Keratinocyte (primary cell): ENCODE data around the gene ZFYVE28. TPM values are rescaled to one million over a fixed set of nuclear protein-coding genes. Genes with fewer than 3 reads are reported as not detected.

Experiments used
- DNase-seq: peaks from one replicate; pipeline ENCODE4 v3.0.0-alpha.2; 2011; ENCODE audit warnings: low read depth, missing footprints, low spot score
- FAIRE-seq: peaks from 2 replicates; lab custom pipeline; 2011; peaks lifted over from hg19 to GRCh38; lab: Jason Lieb, UNC
- H2AFZ ChIP-seq: 2 replicates; pipeline ENCODE4 v1.6.0; 2012; ENCODE audit warnings: low read length, control low read depth, inconsistent platforms; ENCODE audit not compliant: control insufficient read depth
- H3K27ac ChIP-seq: 2 replicates; pipeline ENCODE4 v1.5.1; 2011; ENCODE audit warnings: low read length; ENCODE audit not compliant: control insufficient read depth, insufficient read depth
- H3K27me3 ChIP-seq: 3 replicates; pipeline ENCODE4 v1.6.0; 2011; ENCODE audit warnings: low read length; ENCODE audit not compliant: control insufficient read depth, insufficient read depth; ENCODE audit errors: extremely low read depth
- H3K36me3 ChIP-seq, 2 experiments: 2 replicates in 1 of 2; 3 replicates in 1 of 2; pipeline ENCODE4 v1.5.1; 2011; ENCODE audit warnings: low read length in 2 of 2, mild to moderate bottlenecking in 1 of 2; ENCODE audit not compliant: control insufficient read depth in 2 of 2, insufficient read depth in 2 of 2; ENCODE audit errors: extremely low read depth in 1 of 2
- H3K4me1 ChIP-seq: 3 replicates; pipeline ENCODE4 v1.5.1; 2011; ENCODE audit warnings: low read length; ENCODE audit not compliant: control insufficient read depth, insufficient read depth; ENCODE audit errors: extremely low read depth
- H3K4me2 ChIP-seq: 3 replicates; pipeline ENCODE4 v1.6.0; 2011; ENCODE audit warnings: low read depth, low read length; ENCODE audit not compliant: control insufficient read depth, insufficient read depth; ENCODE audit errors: extremely low read depth
- H3K4me3 ChIP-seq, 3 experiments: fragments of 200-600 bp in 1 of 3; sonication (generic) in 1 of 3; 2 replicates in 2 of 3; 3 replicates in 1 of 3; pipeline ENCODE4 v1.5.1; 2011 to 2016; ENCODE audit warnings: low read length in 3 of 3, mild to moderate bottlenecking in 3 of 3, control low read depth in 2 of 3, inconsistent platforms in 1 of 3, low read depth in 1 of 3, mixed read lengths in 1 of 3, mixed run types in 1 of 3, moderate library complexity in 1 of 3; ENCODE audit not compliant: control insufficient read depth in 2 of 3, insufficient read depth in 2 of 3; ENCODE audit errors: extremely low read depth in 1 of 3
- H3K79me2 ChIP-seq: 2 replicates; pipeline ENCODE4 v1.6.0; 2012; ENCODE audit warnings: low read length; ENCODE audit not compliant: control insufficient read depth, insufficient read depth
- H3K9ac ChIP-seq: 3 replicates; pipeline ENCODE4 v1.6.0; 2011; ENCODE audit warnings: low read length; ENCODE audit not compliant: control insufficient read depth, insufficient read depth; ENCODE audit errors: extremely low read depth
- H3K9me1 ChIP-seq: 3 replicates; pipeline ENCODE4 v1.6.0; 2011; ENCODE audit warnings: low read length; ENCODE audit not compliant: control insufficient read depth, insufficient read depth; ENCODE audit errors: extremely low read depth
- H3K9me3 ChIP-seq: 2 replicates; pipeline ENCODE4 v1.5.1; 2012; ENCODE audit warnings: low read depth, low read length; ENCODE audit not compliant: control insufficient read depth
- H4K20me1 ChIP-seq: 3 replicates; pipeline ENCODE4 v1.6.0; 2011; ENCODE audit warnings: low read length; ENCODE audit not compliant: control insufficient read depth, insufficient read depth; ENCODE audit errors: extremely low read depth
- CTCF ChIP-seq, 3 experiments: IDR thresholded peaks in 1 of 3; conservative IDR thresholded peaks in 1 of 3; optimal IDR thresholded peaks in 1 of 3; 2 replicates in 2 of 3; 3 replicates in 1 of 3; pipeline versions ENCODE3 to v1.5.1; 2011; ENCODE audit warnings: low read length in 3 of 3, mild to moderate bottlenecking in 3 of 3, moderate library complexity in 2 of 3, control low read depth in 1 of 3, inconsistent platforms in 1 of 3; ENCODE audit not compliant: insufficient read depth in 2 of 3; ENCODE audit errors: extremely low read depth in 1 of 3
- EZH2 ChIP-seq: IDR thresholded peaks from one replicate; pipeline ENCODE4 v1.6.1; 2012; ENCODE audit warnings: inconsistent platforms, mild to moderate bottlenecking, low read length, moderate library complexity
- dilution Hi-C: fragments of 300-500 bp; cut with MboI; formaldehyde crosslinking; loops from one replicate; pipeline ENCODE4 v1.7.0; 2020; ENCODE audit warnings: low sequenced_read_pairs; ENCODE audit not compliant: extremely low pct_ligation_motif_present
- polyA plus RNA-seq, 5 experiments: library from polyadenylated mRNA; depleted of rRNA in 3 of 5; stranded (reverse) in 3 of 5; stranded (forward) in 1 of 5; unstranded in 1 of 5; fragments of >200 nt; gene quantifications; 1 replicate in 1 of 5; 2 replicates in 3 of 5; 3 replicates in 1 of 5; pipeline versions ENCODE4 v1.2.1 to v1.2.3, GENCODE V29; 2011 to 2012; ENCODE audit warnings: missing spikeins in 2 of 5, low read depth in 1 of 5, low replicate concordance in 1 of 5

Gene ZFYVE28
- polyA plus RNA-seq, 1 donor (not counting 4 experiments of a cell fraction or from before 2014, with no cell fraction given): 0.33 TPM

- H3K36me3 ChIP-seq: no peaks in the 10 kb centered on the region
- no peaks in the 10 kb centered on the region for H3K9me3 ChIP-seq
- peaks cover 2% of the 10 kb centered on the region for H4K20me1 ChIP-seq
- H3K9ac ChIP-seq: no peak overlapping the region
- dilution Hi-C loops: no loop called here
- FAIRE-seq (no peak), DNase-seq (no peak)
- H3K4me3 ChIP-seq: no peak overlapping the region
- H2AFZ ChIP-seq: no peak overlapping the region
- H3K4me1 ChIP-seq: peaks cover 6% of the 10 kb centered on the region
- H3K27ac ChIP-seq: no peak overlapping the region
- no peak overlapping the region for H3K4me2 ChIP-seq
- H3K79me2 ChIP-seq: no peaks in the 10 kb centered on the region
- H3K9me1 ChIP-seq: no peaks in the 10 kb centered on the region
- TF ChIP-seq CTCF (optimal IDR thresholded peaks at IDR 0.05 in 1 of 3, IDR thresholded peaks at IDR 0.05 in 1 of 3, conservative IDR thresholded peaks at IDR 0.05 in 1 of 3; ENCODE audit: extremely low read depth in 1 of 3, insufficient read depth in 2 of 3, low read length in 3 of 3): no peak
- TF ChIP-seq EZH2: no peak
- peaks cover 38% of the 10 kb centered on the region for H3K27me3 ChIP-seq
Observed at GRCh38 chr4:2397596-2398379, 20.7 kb downstream of the ZFYVE28 start.

GRCh38 chr4:2396781-2397368, 21.6 kb downstream of the ZFYVE28 start:
- dilution Hi-C loops: no loop called here
- Histone ChIP-seq H3K9me1 (no peaks in the 10 kb centered on the region), H3K27me3 (peaks cover 29% of the 10 kb centered on the region), H4K20me1 (peaks cover 2% of the 10 kb centered on the region), H3K4me3 (no peak overlapping the region), H3K36me3 (no peaks in the 10 kb centered on the region), H3K79me2 (no peaks in the 10 kb centered on the region), H2AFZ (no peak overlapping the region), H3K4me1 (peaks cover under 1% of the 10 kb centered on the region), H3K9ac (no peak overlapping the region), H3K27ac (no peak overlapping the region), H3K9me3 (no peaks in the 10 kb centered on the region), H3K4me2 (no peak overlapping the region)
- FAIRE-seq: no peak
- DNase-seq: no peak
- TF ChIP-seq CTCF (optimal IDR thresholded peaks at IDR 0.05 in 1 of 3, IDR thresholded peaks at IDR 0.05 in 1 of 3, conservative IDR thresholded peaks at IDR 0.05 in 1 of 3; ENCODE audit: extremely low read depth in 1 of 3, insufficient read depth in 2 of 3, low read length in 3 of 3) (no peak), EZH2 (no peak)
